DMS 273 (cell line): ENCODE results near the gene ARHGAP45.
"Not testable (repeated sequence)": the region's sequence is repeated elsewhere in the genome, so short reads cannot be mapped to it uniquely, and the experiment has no call there.

ENCODE experiments used
- DNase-seq: peaks from one replicate; lab custom pipeline; 2025; ENCODE audit not compliant: unreplicated experiment; lab: John Stamatoyannopoulos, UW

ARHGAP45 gene

GRCh38 chr19:1129084-1129483, 62.1 kb downstream of the ARHGAP45 start:
- DNase-seq, result not testable (repeated sequence)

GRCh38 chr19:1129535-1129934, 62.6 kb downstream of the ARHGAP45 start:
- DNase-seq, result no peak

- no peak for DNase-seq
Observed at GRCh38 chr19:1130771-1131717, 64.1 kb downstream of the ARHGAP45 start.

GRCh38 chr19:1131718-1132551, 65.0 kb downstream of the ARHGAP45 start:
- no peak for DNase-seq

DNA sequence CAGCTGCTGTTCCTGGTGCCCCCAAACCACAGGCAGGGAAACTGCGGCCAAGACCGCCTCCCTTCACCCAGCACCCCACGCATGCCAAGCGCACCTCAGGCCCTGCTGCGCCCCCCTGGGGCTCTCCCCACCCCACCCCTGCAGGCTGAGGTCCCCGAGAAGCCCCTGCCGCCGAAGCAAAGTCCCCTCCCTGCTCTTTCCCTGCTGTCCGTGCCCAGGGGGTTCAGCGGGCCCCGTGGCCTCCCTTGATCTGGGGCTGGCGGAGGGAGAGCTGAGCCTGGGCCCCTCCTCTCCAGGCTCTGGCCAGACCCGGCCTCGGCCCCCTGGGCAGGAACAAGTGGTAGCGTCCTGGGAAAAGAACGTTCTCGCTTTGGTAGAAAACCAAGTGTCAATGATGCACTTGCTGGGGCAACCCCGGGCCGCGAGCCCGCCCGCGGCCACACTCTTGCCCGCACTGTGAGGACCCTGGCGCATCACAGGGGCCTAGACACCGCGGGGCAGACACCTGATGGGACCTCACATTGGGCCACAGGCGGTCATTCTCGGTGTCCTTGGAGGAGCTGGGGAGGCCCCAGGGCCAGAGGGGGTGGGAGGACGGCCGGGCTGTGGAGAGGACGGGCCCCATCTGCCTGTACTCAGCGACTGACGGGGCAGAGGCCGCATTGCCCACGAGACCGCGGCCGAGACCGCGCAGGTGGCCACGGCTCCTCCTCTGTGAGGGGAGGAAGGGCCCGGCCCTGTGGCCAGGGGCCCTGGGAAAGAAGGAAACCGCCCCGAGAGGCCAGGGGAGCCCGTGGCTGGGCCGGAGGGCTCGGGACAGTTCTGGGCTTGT, 65.8 kb downstream of the ARHGAP45 start:
- no peak for DNase-seq

DNA sequence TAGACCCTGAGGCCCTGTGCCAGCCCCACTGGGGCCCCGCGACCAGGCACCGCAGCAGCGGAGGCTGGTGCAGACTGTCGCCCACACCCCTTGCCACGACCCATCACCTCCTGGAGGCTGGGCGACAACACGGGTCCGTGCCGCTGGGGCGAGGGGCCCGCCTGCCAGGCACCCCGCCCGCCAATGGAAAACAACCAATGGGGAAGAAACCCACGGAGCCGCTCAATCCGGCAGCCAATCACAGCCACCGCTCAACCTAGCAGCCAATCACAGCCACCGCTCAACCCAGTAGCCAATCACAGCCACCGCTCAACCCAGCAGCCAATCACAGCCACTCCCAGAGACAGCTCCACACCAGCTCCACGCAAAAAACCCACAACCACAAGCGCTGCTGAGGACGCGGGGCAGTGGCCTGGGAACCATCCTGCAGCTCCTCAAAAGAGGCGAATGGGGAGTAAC, 66.5 kb downstream of the ARHGAP45 start:
- DNase-seq, result no peak

DNA sequence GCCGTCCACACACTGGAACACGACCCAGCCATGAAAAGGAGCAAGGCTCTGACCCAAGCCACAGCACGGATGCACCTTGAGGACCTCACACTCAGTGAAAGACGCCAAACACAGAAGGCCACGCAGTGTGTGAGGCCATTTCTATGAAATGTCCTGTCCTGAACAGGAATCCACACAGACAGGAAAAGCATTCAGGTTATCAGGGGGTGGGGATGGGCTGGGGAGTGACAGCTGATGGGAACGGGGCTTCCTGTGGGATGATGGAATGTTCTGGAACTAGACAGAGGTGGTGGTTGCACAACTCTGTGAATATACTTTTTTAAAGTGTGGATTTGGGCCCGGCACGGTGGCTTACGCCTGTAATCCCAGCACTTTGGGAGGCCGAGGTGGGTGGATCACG, 67.5 kb downstream of the ARHGAP45 start:
- DNase-seq, result no peak

GRCh38 chr19:1135454-1135853, 68.5 kb downstream of the ARHGAP45 start:
- no peak for DNase-seq

DNA sequence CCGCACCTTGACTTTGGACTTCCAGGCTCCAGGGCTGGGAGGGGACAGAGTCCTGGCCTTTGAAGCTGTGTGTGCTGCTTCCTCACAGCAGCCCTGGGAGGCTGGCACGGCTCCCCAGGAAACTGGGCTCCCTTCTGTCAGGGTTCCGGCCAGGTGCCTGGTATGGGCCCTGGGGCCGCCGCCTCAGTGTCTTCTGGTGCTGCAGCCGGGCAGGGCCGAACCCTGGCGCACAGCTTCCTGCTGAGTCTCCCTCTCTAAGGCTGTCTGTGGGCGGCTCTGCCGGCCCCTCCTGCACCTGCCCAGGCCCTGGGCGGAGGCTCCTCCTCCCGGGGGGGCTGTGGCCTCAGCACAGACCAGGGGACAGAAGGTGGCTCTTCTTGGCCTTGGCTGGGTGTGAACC, 69.2 kb downstream of the ARHGAP45 start:
- DNase-seq, result no peak
